NOMO-1 treated with dmso at 0.1 percent for 144 hours (cell line): ENCODE data around the gene SH3BP1.
"Not testable (repeated sequence)": the region's sequence is repeated elsewhere in the genome, so short reads cannot be mapped to it uniquely, and the experiment has no call there.

ENCODE experiments used
- DNase-seq: peaks from one replicate; lab custom pipeline; 2025; ENCODE audit not compliant: unreplicated experiment; lab: John Stamatoyannopoulos, UW

Gene SH3BP1

GRCh38 chr22:37639070-37639760, at the start of gene SH3BP1:
SH3BP1 (plus strand) TSS chr22:37639669; CDS start chr22:37639788, 119 bp downstream.
- peak; percentile 25 for DNase-seq

GRCh38 chr22:37591081-37591480, 48.4 kb upstream of the SH3BP1 start:
- not testable (repeated sequence) for DNase-seq

- no peak for DNase-seq
These were observed 47.6 kb upstream of the SH3BP1 start for GRCh38 chr22:37591823-37592404.

GRCh38 chr22:37594237-37594636, 45.2 kb upstream of the SH3BP1 start:
- DNase-seq = no peak

- DNase-seq = no peak
These were observed 40.3 kb upstream of the SH3BP1 start for GRCh38 chr22:37599153-37599552.

GRCh38 chr22:37601203-37601539, 38.3 kb upstream of the SH3BP1 start:
- no peak for DNase-seq

GRCh38 chr22:37601540-37602442, 37.7 kb upstream of the SH3BP1 start:
- DNase-seq = peak; percentile 93

GRCh38 chr22:37602546-37603277, 36.8 kb upstream of the SH3BP1 start:
- DNase-seq = not testable (repeated sequence)

GRCh38 chr22:37604074-37604473, 35.4 kb upstream of the SH3BP1 start:
- DNase-seq = no peak

- no peak for DNase-seq
These were observed 34.6 kb upstream of the SH3BP1 start for GRCh38 chr22:37604875-37605274.

GRCh38 chr22:37607010-37607934, 32.2 kb upstream of the SH3BP1 start:
- DNase-seq = no peak

GRCh38 chr22:37607935-37608476, 31.5 kb upstream of the SH3BP1 start:
- no peak for DNase-seq

GRCh38 chr22:37608477-37609239, 30.8 kb upstream of the SH3BP1 start, which contains the start of gene GGA1:
GGA1 (plus strand) TSS chr22:37608834; CDS start chr22:37608861, 27 bp downstream.
- peak; percentile 99 for DNase-seq

- no peak for DNase-seq
These were observed 30.0 kb upstream of the SH3BP1 start for GRCh38 chr22:37609240-37610152.

- DNase-seq = not testable (repeated sequence)
These were observed 29.4 kb upstream of the SH3BP1 start for GRCh38 chr22:37610153-37610475.

GRCh38 chr22:37610480-37611129, 28.9 kb upstream of the SH3BP1 start:
- peak; percentile 31 for DNase-seq

GRCh38 chr22:37611207-37611606, 28.3 kb upstream of the SH3BP1 start:
- no peak for DNase-seq
